AG08395 (cell line): ENCODE measurements around the gene TTYH1.
"Not testable (repeated sequence)": the region's sequence is repeated elsewhere in the genome, so short reads cannot be mapped to it uniquely, and the experiment has no call there.

Source experiments
- DNase-seq: peaks from one replicate; pipeline ENCODE4 v3.0.0; 2012; ENCODE audit warnings: mixed read lengths, low spot score

Gene TTYH1

DNA sequence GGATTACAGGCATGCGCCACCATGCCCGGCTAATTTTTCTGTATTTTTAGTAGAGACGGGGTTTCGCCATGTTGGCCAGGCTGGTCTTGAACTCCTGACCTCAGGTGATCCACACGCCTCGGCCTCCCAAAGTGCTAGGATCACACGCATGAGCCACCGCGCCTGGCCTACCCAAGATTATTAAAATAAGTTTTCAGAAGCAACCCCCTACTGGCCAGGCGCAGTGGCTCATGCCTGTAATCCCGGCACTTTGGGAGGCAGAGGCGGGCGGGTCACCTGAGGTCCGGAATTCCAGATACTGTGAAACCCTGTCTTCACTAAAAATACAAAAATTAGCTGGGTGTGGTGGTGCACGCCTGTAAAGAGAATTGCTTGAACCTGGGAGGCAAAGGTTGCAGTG is 31.1 kb downstream of the TTYH1 start:
- DNase-seq = not testable (repeated sequence)

DNA sequence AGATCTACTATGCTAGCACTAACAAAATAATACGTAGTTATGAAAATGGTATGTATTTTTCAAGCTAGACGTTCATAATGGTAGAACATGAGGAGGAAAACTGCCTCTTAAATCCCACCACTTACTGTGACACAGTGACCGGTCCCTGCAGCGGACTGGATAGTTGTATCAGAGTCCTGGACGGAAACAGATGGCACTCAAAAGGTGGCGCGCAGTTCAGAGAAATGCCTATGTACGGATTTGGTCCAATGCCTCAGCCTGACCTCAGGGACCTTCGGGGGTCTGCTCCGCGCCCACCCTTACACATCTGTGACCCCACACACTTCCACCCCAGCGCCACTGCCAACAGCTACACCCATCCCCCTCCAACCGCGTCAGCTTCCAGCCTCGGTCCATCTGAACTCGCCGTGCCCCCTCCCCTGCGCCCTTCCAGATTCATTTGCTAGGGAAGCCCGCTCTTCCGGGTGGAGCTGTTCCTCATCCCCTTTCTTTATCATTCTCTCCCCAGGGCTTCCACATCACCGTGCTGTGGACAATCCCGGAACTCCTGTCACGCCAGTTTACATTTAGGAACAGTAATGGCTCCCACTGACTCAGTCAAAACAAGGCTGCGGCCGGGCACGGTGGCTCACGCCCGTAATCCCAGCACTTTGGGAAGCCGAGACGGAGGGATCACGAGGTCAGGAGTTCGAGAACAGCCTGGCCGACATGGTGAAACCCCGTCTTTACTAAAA is 32.9 kb downstream of the TTYH1 start:
- DNase-seq = peak; percentile 67

DNA sequence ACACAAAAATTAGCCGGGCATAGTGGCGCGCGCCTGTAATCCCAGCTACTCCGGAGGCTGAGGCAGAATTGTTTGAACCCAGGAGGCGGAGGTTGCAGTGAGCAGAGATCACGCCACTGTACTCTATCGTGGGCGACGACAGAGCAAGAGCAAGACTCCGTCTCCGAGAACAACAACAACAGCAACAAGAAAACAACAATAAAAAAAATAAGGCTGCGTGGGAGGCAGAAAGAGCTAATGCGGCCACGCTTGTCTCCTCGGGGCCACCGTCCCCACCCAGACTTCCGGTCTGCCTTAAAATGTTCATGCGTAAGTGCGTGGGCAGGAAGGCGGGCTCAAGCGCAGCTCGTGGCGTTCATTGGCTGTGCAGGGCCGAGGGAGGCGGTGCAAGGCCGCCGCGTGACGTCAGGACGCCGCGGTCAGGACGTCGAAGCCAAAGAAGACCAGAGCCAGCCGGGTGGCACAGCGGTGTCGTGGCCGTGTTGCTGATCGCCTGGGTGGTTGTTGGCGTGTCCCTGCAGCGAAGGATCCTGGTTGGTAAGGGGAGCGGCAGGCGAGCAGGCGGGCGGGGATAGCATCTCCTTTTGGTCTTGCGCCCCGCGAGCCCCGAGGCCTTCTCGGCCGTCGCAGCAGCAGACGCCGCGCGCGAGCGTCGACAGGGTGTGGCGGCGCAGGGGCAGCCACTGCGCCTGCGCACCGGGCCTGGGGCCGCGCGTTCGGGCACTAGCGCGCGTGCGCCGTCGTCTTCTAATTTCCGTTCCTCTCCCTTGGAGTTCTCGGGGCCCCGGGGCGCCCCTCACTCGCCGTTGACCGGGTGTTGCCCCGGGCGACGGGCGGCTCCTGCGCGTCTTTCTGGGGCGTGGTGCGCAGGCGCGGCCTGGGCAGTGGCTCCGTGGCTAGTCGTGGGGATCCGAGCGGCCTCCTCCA is 33.8 kb downstream of the TTYH1 start, which contains the start of gene LENG8:
LENG8 (plus strand) TSS at position 426 of the 927 bp plus-strand sequence. CDS start 2,146 bp downstream, outside the sequence.
- DNase-seq = peak; percentile 97

DNA sequence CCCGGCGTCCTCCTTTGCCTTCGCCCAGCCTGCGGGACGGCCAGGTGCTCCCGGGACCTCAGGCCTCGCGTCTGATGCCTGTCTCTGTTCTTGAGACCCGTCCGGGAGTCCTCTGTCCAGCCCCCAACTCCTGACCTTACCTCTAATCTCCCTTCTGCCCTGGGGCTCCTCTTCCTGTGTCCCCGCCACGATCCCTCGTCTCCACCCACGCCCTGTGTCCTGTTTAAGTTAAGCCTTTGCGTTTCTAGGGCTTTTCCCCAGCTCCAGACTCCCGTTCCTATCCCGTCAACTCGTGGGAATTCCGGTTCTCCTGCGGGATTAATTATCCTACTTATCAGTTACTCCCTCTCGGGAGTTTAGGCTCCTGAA is 34.4 kb downstream of the TTYH1 start:
- no peak for DNase-seq

DNA sequence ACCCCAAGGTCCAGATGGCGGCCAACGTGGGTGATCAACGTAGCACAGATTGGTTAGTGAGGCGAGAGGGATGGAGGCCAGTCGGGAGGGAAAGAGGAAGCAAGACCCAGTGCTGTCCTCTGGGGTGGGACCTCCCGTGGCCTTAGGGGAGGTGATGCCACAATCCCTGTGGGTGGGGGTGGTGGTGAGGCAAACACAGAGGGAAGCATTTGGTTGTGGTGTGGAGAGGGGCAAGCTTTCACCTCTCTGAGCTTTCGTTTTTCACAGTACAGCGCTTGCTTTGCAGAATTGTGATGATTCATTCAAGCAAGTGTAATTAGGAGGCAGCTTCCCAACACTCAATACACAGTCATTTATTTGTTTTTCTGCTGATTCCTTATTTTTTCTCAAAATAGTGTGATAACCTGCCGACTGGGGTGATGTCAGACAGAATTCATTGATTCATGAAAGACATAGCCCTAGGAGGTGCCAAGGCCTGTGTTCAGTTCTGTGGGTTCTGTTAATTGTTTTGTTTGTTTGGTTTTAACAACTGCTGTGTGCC is 36.1 kb downstream of the TTYH1 start:
- no peak for DNase-seq

DNA sequence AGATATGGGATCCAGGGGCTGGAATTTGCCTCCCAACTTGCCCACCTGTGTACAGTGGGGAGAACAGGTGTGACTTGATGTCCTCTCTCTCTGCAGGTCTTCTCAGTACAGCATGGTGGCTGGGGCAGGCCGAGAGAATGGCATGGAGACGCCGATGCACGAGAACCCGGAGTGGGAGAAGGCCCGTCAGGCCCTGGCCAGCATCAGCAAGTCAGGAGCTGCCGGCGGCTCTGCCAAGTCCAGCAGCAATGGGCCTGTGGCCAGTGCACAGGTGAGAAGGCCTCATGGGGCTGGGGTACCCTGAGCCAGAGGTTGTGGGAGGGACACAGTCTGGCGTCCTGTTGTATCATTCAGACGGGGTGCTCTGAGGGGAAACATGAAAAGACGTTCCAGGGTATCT is 36.7 kb downstream of the TTYH1 start:
- no peak for DNase-seq

DNA sequence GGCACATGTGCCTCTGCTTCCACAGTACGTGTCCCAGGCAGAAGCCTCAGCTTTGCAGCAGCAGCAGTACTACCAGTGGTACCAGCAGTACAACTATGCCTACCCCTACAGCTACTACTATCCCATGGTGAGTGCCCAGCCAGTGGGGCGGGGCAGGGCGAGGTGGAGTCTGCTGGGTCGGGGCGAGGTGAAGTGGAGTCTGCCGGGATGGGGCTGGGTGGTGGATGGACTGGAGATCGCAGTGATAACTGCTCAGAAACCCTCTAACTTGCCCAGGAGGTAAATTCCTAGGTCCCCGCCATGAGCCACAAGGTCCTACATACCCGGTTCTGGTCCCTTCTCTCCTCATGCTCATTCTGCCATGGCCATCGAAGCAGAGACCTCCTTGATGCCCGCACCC is 37.4 kb downstream of the TTYH1 start:
- no peak for DNase-seq

DNA sequence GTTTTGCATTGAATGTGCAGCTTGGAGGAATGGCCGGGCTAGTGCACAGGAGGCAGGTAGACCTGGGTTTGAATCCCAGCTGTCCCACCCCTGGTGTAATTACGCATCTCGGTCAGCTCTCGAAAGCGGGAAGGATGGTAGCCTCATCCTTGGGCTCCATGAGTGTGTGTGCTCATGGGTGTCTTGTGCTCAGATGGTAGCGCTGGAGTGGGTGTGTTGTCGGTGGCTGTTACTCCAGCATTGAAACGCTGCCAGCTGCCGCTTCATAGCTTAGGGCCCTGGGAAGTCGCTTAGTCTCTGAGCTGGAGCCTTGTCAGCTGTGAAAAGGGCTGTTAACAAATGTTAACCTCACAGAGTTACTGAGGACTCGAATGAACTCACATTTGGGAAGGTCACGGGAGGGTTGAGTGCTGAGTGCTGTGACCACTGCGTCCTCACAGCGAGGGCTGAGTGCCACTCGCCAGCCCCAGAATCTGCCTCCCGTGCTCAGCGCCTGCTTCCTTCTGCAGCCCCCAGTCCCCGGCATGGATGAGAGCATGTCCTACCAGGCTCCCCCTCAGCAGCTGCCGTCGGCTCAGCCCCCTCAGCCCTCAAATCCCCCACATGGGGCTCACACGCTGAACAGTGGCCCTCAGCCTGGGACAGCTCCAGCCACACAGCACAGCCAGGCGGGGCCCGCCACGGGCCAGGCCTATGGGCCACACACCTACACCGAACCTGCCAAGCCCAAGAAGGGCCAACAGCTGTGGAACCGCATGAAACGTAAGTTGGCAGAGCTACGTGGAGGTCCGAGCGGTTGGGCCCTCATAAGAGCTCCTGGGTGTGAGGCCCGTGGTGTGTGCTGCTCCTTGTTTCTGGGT is 38.9 kb downstream of the TTYH1 start:
- no peak for DNase-seq

DNA sequence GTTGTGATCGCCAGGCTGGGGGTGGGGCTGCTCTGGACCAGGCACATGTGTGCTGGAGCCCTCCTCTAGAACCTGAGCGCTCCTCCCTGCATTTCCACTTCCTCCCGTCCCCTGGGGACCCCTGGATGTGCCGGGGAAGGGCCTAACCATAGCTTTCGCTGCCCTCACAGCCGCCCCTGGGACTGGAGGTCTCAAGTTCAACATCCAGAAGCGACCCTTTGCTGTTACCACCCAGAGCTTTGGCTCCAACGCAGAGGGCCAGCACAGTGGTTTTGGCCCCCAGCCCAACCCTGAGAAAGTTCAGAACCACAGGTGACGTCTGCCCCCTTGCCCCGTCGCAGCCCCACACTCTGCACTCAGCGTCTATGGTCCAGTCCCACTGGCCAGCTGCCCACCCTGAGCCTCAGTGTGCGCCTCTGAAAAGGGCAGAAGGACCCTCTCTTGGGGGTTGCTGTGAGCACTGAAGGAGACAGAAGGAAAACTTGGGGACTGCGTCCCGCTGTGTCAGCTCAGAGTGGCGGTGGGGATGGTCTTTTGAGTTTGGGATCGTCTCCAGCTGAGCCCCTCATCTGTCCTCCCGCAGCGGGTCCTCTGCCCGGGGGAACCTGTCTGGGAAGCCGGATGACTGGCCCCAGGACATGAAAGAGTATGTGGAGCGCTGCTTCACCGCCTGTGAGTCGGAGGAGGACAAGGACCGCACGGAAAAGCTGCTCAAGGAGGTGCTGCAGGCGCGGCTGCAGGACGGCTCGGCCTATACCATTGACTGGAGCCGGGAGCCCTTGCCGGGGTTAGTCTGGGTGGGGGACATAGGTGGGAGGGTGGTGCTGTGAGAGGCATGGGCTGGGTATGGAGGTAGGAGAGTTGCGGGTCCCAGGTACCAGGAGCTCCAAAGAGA is 39.8 kb downstream of the TTYH1 start:
- no peak for DNase-seq

DNA sequence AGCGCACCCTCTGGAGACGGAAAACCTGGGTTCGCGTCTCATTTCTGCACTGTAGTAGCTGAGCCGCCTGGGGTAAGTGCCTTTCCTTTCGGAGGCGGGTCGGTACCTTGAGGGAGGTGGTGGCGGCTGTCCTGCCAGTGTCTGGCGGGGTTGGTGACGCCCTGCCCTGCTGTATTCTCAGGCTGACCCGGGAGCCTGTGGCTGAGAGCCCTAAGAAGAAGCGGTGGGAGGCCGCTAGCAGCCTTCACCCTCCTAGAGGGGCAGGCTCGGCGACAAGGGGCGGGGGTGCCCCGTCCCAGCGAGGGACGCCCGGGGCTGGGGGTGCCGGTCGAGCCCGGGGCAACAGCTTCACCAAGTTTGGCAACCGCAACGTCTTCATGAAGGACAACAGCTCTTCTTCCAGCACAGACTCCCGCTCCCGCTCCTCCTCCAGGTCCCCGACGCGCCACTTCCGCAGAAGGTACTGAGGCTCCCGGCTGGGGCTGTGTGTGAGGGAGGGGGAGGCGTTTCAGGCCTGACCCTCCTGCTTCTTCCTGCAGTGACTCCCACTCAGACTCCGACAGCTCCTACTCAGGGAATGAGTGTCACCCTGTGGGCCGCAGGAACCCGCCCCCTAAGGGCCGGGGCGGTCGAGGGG is 40.6 kb downstream of the TTYH1 start:
- DNase-seq = no peak

DNA sequence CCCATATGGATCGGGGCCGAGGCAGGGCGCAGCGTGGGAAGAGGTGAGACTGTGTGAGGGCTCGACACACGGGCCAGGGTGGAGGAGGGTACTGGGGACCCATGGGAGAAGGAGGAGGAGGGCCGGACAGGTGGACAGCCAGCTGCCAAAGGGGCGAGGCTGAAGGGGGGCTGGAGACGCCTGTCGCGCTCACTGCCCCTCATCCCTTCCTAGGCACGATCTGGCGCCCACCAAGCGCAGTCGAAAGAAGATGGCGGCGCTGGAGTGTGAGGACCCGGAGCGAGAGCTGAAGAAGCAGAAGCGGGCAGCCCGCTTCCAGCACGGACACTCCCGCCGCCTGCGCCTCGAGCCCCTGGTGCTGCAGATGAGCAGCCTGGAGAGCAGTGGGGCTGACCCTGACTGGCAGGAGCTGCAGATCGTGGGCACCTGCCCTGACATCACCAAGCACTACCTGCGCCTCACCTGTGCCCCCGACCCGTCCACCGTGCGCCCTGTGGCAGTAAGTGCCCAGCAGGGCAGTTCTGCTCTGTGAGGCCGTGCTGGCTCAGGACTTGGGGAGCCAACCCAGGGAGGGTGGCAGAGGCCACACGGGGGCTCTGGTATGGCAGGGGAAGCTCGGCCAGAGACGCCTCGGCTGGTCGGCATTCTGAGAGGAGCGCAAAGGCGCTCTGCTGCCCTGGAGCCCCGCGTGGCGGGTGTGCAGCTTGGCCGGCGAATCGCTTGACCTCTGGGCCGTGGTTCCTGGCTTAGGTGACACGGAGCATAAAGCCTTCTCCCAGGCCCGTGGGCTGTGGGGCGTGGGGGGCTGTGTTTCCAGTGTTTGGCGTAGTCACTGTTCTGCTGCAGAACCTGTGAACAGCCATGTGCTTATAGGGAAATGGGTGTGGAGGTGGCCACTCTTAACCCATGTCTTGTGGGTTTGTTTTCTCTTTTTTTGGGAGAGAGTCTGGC is 41.4 kb downstream of the TTYH1 start:
- no peak for DNase-seq

DNA sequence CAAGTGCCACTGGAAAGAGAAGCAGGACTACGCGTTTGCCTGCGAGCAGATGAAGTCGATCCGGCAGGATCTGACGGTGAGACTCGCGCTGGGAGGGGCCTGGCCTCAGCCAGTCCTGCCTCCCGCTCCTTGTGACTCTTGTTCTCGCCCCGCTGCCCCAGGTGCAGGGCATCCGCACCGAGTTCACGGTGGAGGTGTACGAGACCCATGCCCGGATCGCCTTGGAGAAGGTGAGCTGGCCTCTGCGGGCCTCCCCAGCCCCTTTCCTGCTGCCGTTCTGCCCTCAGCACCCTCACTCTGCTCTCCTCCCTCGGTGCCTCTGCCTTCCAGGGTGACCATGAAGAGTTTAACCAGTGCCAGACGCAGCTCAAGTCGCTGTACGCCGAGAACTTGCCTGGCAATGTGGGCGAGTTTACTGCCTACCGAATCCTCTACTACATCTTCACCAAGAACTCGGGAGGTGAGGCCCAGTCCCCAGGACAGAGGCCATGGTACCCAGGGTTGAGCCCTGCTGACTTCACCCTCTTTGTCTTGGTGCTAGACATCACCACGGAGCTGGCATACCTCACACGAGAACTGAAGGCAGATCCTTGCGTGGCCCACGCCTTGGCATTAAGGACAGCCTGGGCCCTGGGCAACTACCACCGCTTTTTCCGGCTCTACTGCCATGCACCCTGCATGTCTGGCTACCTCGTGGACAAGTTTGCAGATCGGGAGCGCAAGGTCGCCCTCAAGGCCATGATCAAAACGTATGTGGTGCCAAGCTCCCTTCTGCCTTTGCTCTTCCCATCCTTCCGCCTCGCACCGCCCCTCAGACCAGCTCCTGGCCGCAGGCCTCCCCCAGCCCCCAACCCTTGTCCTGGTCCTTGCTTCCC is 42.7 kb downstream of the TTYH1 start:
- no peak for DNase-seq

DNA sequence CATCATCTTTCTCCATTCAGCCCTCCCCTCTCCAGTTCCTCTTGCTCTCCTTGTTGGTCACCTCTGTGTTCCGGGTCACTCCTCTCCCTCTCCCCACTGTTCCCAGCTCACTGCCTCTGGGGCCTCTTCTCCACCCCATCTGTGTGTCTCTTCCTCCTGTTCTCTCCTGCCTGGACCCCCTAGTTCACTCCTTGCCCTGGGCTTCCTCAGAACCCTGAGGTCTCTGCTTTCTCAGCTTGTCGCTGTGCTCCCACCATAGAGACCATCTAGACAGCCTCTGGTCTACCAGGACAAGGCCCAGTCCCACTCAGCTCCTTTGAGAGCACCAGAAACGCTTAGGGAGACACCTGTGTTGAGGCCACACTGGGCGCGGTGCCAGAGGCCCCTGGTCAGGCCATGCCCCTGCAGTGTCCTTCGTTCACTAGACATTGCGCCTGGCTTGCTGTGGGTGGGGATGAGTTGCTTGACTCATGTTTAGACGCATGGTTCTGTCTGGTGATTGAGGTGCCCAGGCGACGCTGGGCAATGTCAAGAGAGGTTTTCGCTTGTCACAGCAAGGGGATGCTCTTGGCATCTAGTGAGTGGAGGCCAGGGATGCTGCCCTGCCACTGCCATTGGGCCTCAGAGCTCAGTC is 43.5 kb downstream of the TTYH1 start:
- DNase-seq = no peak

DNA sequence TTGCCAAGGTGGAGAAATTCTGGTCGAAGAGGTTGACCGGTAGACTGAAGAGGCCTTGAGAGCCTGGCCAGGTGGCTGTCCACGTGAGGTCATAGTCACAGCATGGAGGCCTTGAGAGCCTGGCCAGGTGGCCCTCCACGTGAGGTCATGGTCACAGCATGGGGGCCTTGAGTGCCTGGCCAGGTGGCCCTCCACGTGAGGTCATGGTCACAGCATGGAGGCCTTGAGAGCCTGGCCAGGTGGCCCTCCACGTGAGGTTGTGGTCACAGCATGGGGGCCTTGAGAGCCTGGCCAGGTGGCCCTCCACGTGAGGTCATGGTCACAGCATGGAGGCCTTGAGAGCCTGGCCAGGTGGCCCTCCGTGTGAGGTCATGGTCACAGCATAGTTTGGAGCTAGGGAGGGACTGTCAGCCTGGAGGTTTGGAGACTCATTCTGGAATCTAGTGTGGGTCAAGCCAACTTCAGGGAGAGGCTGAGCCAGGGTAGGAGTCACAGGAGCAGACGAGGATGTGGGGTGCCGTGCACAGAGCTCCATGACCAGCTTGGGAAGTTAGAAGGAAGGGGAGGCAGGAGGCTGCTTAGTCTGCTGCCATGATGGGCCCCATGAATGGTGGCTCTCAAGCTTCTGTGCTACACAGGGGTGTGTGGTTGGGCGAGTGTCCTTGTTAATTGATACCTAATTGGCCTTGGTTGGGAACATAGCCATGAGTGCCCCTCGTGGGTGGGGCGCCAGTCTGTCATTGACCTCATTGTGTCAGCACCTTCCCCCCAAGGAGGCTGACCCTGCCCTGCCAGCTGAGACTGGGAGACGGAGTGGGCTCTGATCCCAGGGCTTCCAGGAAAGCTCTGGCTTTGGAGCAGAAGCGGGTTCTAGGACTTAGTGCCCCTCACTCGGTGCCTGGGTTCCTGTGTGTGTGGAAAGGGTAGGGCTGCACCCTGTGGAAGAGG is 44.3 kb downstream of the TTYH1 start:
- no peak for DNase-seq

DNA sequence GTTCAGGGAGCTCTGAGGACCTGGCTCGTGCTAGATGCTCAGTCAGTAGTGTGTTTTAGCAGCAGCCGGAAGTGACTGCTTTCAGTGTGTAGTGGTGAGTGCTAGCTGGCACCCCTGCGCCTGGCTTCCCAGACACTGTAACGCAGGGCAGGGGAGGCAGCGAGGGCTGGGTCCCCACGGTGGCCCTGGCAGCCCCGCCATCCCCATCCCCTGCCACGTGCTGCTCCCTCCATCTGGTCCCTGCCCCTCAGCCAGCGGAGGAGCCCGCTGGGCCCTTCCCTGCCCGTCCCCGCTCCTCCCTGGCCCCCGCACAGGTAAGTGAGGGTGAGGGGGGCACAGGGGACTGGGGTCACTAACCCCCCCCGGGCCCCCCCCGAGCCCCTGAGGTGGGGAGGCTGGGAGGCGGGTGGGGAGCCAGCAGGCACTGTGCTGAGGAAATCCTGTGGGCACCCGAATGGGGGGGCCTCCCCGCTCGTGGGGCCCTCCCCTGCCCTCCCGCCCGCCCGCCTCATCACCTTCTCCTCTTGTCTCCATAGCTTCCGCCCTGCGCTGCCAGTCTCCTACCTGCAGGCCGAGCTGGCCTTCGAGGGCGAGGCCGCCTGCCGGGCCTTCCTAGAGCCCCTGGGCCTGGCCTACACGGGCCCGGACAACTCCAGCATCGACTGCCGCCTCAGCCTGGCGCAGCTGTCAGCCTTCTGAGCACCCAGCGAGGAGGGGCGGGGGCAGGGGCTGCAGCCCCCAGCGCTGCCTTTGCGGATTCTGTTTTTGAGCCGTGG is 45.2 kb downstream of the TTYH1 start:
- no peak for DNase-seq

DNA sequence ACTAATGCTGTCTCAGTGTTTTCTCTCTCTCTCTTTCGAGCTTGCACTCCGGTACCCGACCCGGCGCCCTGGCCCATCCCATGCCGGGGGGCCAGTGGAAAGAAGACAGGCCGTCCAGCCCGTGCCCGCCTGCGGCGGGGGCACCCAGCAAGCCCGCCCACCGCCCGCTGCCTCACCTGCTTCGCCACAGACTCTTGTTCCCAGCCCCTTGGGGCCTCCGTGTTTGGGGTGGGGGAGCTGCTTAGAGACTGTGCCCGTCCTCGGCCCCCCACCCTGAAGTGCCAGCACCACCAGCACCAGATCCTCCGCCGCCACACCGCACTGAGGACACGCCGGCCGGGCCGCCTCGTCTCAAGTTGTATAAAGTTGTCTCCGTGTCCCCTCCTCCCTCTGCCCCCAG is 45.9 kb downstream of the TTYH1 start:
- DNase-seq = no peak
